Measurements from ENCODE around the gene FZD10.

The FZD10 gene

DNA sequence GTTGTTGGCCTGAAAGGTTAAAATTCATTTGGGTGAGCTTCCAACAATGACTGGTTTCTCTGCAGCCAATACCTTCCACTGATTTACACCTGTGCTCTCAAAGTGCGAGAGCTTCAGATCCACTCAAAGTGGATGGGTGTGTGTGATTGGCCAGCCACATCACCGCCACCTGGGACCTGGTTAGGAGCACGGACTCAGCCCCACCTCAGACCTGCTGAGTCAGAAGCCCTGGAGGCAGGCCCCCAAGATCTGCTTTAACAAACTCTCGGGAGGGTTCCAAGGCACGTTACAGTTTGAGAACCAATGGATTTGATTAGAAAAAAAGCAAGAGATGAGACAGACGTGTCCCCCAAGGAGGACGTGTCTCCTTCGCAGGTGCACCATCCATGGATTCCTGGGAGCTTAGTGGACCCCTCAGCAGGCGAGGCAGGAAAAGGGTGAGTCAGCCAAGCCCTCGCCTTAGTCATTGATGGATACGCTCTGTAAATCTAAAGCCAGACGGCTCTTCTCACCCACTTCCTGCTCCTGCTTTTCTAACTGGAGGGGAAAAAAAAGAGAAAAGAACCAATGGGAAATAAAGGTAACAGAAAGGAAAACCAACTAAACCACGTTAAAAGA, 24.5 kb downstream of the FZD10 start:
- FAIRE-seq, result no peak
- no peak for DNase-seq (ENCODE audit: insufficient read length)
- TF ChIP-seq TAF1 (IDR thresholded peaks at IDR 0.05; ENCODE audit: borderline replicate concordance, low read depth, low read length) (no peak), POLR2A (IDR thresholded peaks at IDR 0.05; ENCODE audit: low read depth, low read length) (no peak), POLR2AphosphoS5 (IDR thresholded peaks at IDR 0.05; ENCODE audit: low read depth, low read length) (no peak)

GRCh38 chr12:130192642-130193345, 30.5 kb downstream of the FZD10 start:
- TF ChIP-seq POLR2A (IDR thresholded peaks at IDR 0.05; ENCODE audit: low read depth, low read length) (no peak), TAF1 (IDR thresholded peaks at IDR 0.05; ENCODE audit: borderline replicate concordance, low read depth, low read length) (no peak), POLR2AphosphoS5 (IDR thresholded peaks at IDR 0.05; ENCODE audit: low read depth, low read length) (no peak)
- DNase-seq (ENCODE audit: insufficient read length) (no peak), FAIRE-seq (no peak)

- no peak for DNase-seq (ENCODE audit: insufficient read length)
- FAIRE-seq, result no peak
- TF ChIP-seq POLR2A (IDR thresholded peaks at IDR 0.05; ENCODE audit: low read depth, low read length) (no peak), TAF1 (IDR thresholded peaks at IDR 0.05; ENCODE audit: borderline replicate concordance, low read depth, low read length) (no peak)
Observed at GRCh38 chr12:130194154-130194553, 31.9 kb downstream of the FZD10 start.

- FAIRE-seq (no peak), DNase-seq (ENCODE audit: insufficient read length) (no peak)
- no peak for TF ChIP-seq POLR2A (IDR thresholded peaks at IDR 0.05; ENCODE audit: low read depth, low read length)
- TF ChIP-seq POLR2AphosphoS5 (IDR thresholded peaks at IDR 0.05; ENCODE audit: low read depth, low read length), result no peak
- TF ChIP-seq TAF1 (IDR thresholded peaks at IDR 0.05; ENCODE audit: borderline replicate concordance, low read depth, low read length), result no peak
Observed at GRCh38 chr12:130195369-130195768, 33.1 kb downstream of the FZD10 start.

GRCh38 chr12:130195776-130196175, 33.5 kb downstream of the FZD10 start:
- no peak for FAIRE-seq
- TF ChIP-seq POLR2A (IDR thresholded peaks at IDR 0.05; ENCODE audit: low read depth, low read length) (no peak), TAF1 (IDR thresholded peaks at IDR 0.05; ENCODE audit: borderline replicate concordance, low read depth, low read length) (no peak), POLR2AphosphoS5 (IDR thresholded peaks at IDR 0.05; ENCODE audit: low read depth, low read length) (no peak)

DNA sequence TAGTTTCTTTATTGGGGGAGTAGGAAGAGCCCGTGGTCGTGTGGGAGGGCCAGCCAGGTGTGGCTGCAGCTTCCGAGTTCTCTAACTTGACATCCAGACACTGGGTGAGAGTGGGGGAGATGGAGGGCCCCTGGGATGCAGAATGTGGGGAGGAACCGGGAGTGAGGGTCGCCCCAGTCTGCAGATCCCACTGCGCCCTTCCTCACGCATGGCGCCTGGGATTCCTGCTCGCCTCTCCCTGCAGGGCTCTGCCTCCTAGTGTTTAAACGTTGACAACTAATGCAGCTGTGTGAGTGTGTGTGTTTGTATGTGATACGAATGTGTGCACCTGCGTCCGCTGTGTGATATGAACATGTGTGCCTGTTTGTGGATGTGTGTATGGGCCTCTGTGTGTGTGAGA, 34.6 kb downstream of the FZD10 start:
- no peak for DNase-seq (ENCODE audit: insufficient read length)
- no peak for TF ChIP-seq POLR2AphosphoS5 (IDR thresholded peaks at IDR 0.05; ENCODE audit: low read depth, low read length)
- TF ChIP-seq POLR2A (IDR thresholded peaks at IDR 0.05; ENCODE audit: low read depth, low read length), result no peak
- no peak for TF ChIP-seq TAF1 (IDR thresholded peaks at IDR 0.05; ENCODE audit: borderline replicate concordance, low read depth, low read length)
- FAIRE-seq, result no peak

More at GRCh38 chr12:130195776-130196175, 33.5 kb downstream of the FZD10 start:
- no peak for DNase-seq (ENCODE audit: insufficient read length)

GRCh38 chr12:130198026-130198662, 35.9 kb downstream of the FZD10 start:
- FAIRE-seq, result no peak
- no peak for DNase-seq (ENCODE audit: insufficient read length)
- TF ChIP-seq POLR2AphosphoS5 (IDR thresholded peaks at IDR 0.05; ENCODE audit: low read depth, low read length), result no peak
- TF ChIP-seq TAF1 (IDR thresholded peaks at IDR 0.05; ENCODE audit: borderline replicate concordance, low read depth, low read length), result no peak
- TF ChIP-seq POLR2A (IDR thresholded peaks at IDR 0.05; ENCODE audit: low read depth, low read length), result no peak

DNA sequence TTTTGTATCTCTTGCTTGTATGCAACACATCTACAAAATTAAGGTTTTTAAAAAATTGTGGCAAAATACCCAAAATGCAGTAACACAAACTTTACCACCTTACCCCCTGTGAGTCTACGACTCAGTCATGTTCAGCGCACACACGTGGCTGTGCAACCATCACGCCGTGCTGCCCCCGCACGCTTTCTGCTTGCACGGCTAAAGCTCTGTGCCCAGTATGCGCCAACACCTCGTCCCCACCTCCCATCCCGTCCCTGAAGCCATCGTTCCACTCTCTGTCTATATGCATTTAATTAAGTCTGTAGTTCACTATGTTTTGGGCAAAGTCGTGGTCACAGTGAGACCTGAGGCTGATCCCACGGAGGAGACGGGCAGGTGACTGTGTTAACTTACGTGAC, 36.4 kb downstream of the FZD10 start:
- TF ChIP-seq POLR2A (IDR thresholded peaks at IDR 0.05; ENCODE audit: low read depth, low read length), result no peak
- no peak for FAIRE-seq
- DNase-seq (ENCODE audit: insufficient read length), result no peak

- FAIRE-seq, result no peak
- DNase-seq (ENCODE audit: insufficient read length), result no peak
- TF ChIP-seq TAF1 (IDR thresholded peaks at IDR 0.05; ENCODE audit: borderline replicate concordance, low read depth, low read length), result no peak
- TF ChIP-seq POLR2AphosphoS5 (IDR thresholded peaks at IDR 0.05; ENCODE audit: low read depth, low read length), result no peak
- no peak for TF ChIP-seq POLR2A (IDR thresholded peaks at IDR 0.05; ENCODE audit: low read depth, low read length)
Observed at GRCh38 chr12:130199581-130200390, 37.5 kb downstream of the FZD10 start.

- TF ChIP-seq TAF1 (IDR thresholded peaks at IDR 0.05; ENCODE audit: borderline replicate concordance, low read depth, low read length) (no peak), POLR2A (IDR thresholded peaks at IDR 0.05; ENCODE audit: low read depth, low read length) (no peak), POLR2AphosphoS5 (IDR thresholded peaks at IDR 0.05; ENCODE audit: low read depth, low read length) (no peak)
- FAIRE-seq, result no peak
- DNase-seq (ENCODE audit: insufficient read length), result no peak
Observed at GRCh38 chr12:130200445-130200844, 38.2 kb downstream of the FZD10 start.

GRCh38 chr12:130201037-130201436, 38.8 kb downstream of the FZD10 start:
- DNase-seq (ENCODE audit: insufficient read length), result no peak
- no peak for FAIRE-seq
- TF ChIP-seq TAF1 (IDR thresholded peaks at IDR 0.05; ENCODE audit: borderline replicate concordance, low read depth, low read length) (no peak), POLR2A (IDR thresholded peaks at IDR 0.05; ENCODE audit: low read depth, low read length) (no peak), POLR2AphosphoS5 (IDR thresholded peaks at IDR 0.05; ENCODE audit: low read depth, low read length) (no peak)
